Transverse colon (tissue), 4 donors: Measurements from ENCODE around the gene FAM25G. TPM values are rescaled to one million over a fixed set of nuclear protein-coding genes. Genes with fewer than 3 reads are reported as not detected.
"Not testable (repeated sequence)": the region's sequence is repeated elsewhere in the genome, so short reads cannot be mapped to it uniquely, and the experiment has no call there.

Experiments used
- DNase-seq: peaks from one replicate; pipeline ENCODE4 v3.0.0-alpha.2; 2019
- H3K27ac ChIP-seq, 4 donors: fragments of 200-600 bp; sonication (generic); 2 replicates each; pipeline ENCODE4 v1.5.1; 2016 to 2018; ENCODE audit warnings: inconsistent platforms in 4 of 4
- H3K27me3 ChIP-seq: fragments of 200-600 bp; sonication (generic); 2 replicates; pipeline ENCODE4 v1.5.1; 2017; ENCODE audit warnings: inconsistent platforms
- H3K36me3 ChIP-seq, 4 donors: fragments of 200-600 bp; sonication (generic); 2 replicates each; pipeline ENCODE4 v1.5.1; 2017 to 2019; ENCODE audit warnings: inconsistent platforms in 4 of 4
- H3K4me1 ChIP-seq, 4 donors: fragments of 200-600 bp; sonication (generic); 2 replicates each; pipeline ENCODE4 v1.5.1; 2017 to 2020; ENCODE audit warnings: inconsistent platforms in 4 of 4
- H3K4me3 ChIP-seq, 4 donors: fragments of 200-600 bp; sonication (generic); 1 replicate in 1 of 4; 2 replicates in 3 of 4; pipeline versions ENCODE4 v1.5.1 to v1.6.1; 2017 to 2019; ENCODE audit warnings: inconsistent platforms in 4 of 4
- H3K9me3 ChIP-seq, 2 donors: fragments of 200-600 bp; sonication (generic); 2 replicates each; pipeline ENCODE4 v1.5.1; 2017 to 2019; ENCODE audit warnings: inconsistent platforms in 2 of 2
- WGBS, 2 donors: methylation state at CpG; one replicate each; pipeline ENCODE4 v1.1.5; 2018; ENCODE audit warnings: low coverage in 1 of 2; 5-methylcytosine and 5-hydroxymethylcytosine counted together
- in situ Hi-C, 4 donors: fragments of 200-750 bp; cut with MboI; loops; one replicate each; pipeline versions ENCODE4 v1.15.0 to v1.15.1; 2017; ENCODE audit warnings: low sequenced_read_pairs in 3 of 4, low pct_ligation_motif_present in 1 of 4, low pct_unique_long_range_greater_than_20kb in 1 of 4
- intact Hi-C: fragments of 100-400 bp; cut with DNase I; formaldehyde crosslinking; loops from one replicate; pipeline ENCODE4 v1.15.1; 2023; ENCODE audit warnings: low total_unique reads
- total RNA-seq, 4 donors: library from RNA; depleted of rRNA; stranded (reverse); fragments of >200 nt; gene quantifications; one replicate each; pipeline ENCODE4 v1.1.0, GENCODE V29; 2016

Gene FAM25G
- total RNA-seq = not detected

DNA sequence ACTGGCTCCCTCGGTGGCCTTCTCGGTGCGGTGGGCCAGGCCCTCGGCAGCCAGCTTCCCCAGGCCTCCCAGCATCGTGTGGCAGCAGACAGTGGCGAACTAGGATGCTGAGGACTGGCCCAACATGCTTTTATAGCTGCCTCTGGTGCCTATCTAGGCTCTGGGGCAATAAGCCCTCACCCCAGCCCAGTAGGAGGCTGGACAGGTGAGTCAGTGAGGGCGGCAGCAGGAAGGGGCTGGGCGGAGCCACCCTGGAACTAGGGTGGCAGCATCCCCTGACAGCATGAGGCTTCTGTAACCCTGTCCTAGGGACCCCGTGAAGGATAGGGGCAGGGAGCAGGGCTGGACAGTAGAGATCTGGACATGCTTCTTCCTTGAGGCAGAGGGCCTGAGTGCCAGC is at the start of gene FAM25G:
TSS of gene FAM25G (minus strand) at position 101 of the 400 bp plus-strand sequence. CDS start at position 75, 26 bp downstream.
- H3K4me1 ChIP-seq, H3K36me3 ChIP-seq, intact Hi-C loops, H3K9me3 ChIP-seq, H3K4me3 ChIP-seq, H3K27ac ChIP-seq, H3K27me3 ChIP-seq, DNase-seq, in situ Hi-C loops: not testable (repeated sequence)
- no CpG with 5 or more reads among the region's 9 CpGs for WGBS, 2 donors

GRCh38 chr10:47536430-47536829 is 44.9 kb upstream of the FAM25G start:
- DNase-seq, intact Hi-C loops, H3K36me3 ChIP-seq, H3K27ac ChIP-seq, H3K27me3 ChIP-seq, H3K4me1 ChIP-seq, in situ Hi-C loops, H3K9me3 ChIP-seq, H3K4me3 ChIP-seq: not testable (repeated sequence)
- WGBS, 2 donors = 74% methylated on average over 2 of the region's 3 CpGs; no CpG with 5 or more reads in 1 of the 2 donors

GRCh38 chr10:47523475-47523874 is 32.0 kb upstream of the FAM25G start, which contains the start of gene AGAP9:
Gene AGAP9, minus strand, starts transcription at chr10:47523638. Its CDS starts 112 bp downstream, at chr10:47523526.
- H3K27ac ChIP-seq, H3K4me3 ChIP-seq, intact Hi-C loops, in situ Hi-C loops, DNase-seq, H3K9me3 ChIP-seq, H3K36me3 ChIP-seq, H3K4me1 ChIP-seq, H3K27me3 ChIP-seq: not testable (repeated sequence)
- WGBS, 2 donors = no CpG with 5 or more reads among the region's 20 CpGs

DNA sequence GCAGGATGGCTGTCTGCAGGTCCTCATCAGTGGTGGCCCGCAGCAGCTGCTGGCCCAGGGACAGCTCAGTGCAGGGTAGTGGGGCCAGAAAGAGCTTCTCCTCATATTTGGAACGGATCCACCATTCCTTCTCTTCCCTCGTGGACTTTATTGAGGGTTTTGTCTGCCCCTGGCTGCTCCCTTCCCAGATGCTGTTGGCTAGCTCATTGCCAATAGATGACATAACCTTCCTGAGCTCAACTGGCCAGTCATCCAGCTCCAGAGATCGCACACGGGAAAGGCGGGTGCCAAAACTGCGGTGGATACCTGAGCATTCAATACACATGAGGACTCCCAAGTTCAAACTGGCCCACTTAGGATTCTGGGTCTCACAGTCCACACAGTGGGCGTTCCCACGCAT is 10.8 kb upstream of the FAM25G start:
- H3K27me3 ChIP-seq, H3K4me3 ChIP-seq, intact Hi-C loops, H3K4me1 ChIP-seq, H3K27ac ChIP-seq, DNase-seq, H3K36me3 ChIP-seq, H3K9me3 ChIP-seq, in situ Hi-C loops: not testable (repeated sequence)
- 83% methylated on average over 7 of the region's 9 CpGs; no CpG with 5 or more reads in 1 of the 2 donors for WGBS, 2 donors

- WGBS, 2 donors = 0% methylated on average over 1 of the region's 6 CpGs; no CpG with 5 or more reads in 1 of the 2 donors
- in situ Hi-C loops, H3K4me3 ChIP-seq, H3K27me3 ChIP-seq, intact Hi-C loops, H3K36me3 ChIP-seq, H3K27ac ChIP-seq, H3K4me1 ChIP-seq, H3K9me3 ChIP-seq, DNase-seq: not testable (repeated sequence)
These were observed 2.7 kb upstream of the FAM25G start for GRCh38 chr10:47494226-47494625.

DNA sequence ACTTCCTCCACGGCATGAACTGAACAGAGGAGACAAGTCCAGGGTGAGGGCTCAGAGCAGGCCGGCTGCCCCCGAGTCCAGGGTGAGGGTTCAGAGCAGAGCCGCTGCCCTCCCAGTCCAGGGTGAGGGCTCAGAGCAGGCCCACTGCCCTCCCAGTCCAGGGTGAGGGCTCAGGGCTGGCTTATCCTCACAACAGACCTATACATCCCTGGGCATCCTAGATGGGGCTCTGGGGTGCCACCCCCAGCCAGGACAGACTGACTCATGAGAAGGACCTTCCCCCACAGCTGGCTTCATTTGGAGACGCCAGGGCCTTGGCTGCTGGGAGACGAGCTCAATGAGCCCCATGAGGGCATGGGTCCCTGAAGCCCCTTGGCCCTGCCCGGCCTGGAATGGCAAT is 1.9 kb downstream of the FAM25G start:
- in situ Hi-C loops, H3K36me3 ChIP-seq, H3K27ac ChIP-seq, H3K4me1 ChIP-seq, H3K9me3 ChIP-seq, intact Hi-C loops, H3K4me3 ChIP-seq, DNase-seq, H3K27me3 ChIP-seq: not testable (repeated sequence)
- WGBS, 2 donors = 80% methylated on average over 1 of the region's 7 CpGs; no CpG with 5 or more reads in 1 of the 2 donors

GRCh38 chr10:47485943-47486342 is 5.6 kb downstream of the FAM25G start:
- H3K27ac ChIP-seq, intact Hi-C loops, DNase-seq, H3K4me1 ChIP-seq, H3K27me3 ChIP-seq, H3K9me3 ChIP-seq, H3K36me3 ChIP-seq, H3K4me3 ChIP-seq, in situ Hi-C loops: not testable (repeated sequence)
- 86% methylated on average over 2 of the region's 4 CpGs; no CpG with 5 or more reads in 1 of the 2 donors for WGBS, 2 donors

GRCh38 chr10:47484786-47485185 is 6.7 kb downstream of the FAM25G start:
- intact Hi-C loops, H3K4me3 ChIP-seq, H3K9me3 ChIP-seq, DNase-seq, H3K27me3 ChIP-seq, H3K36me3 ChIP-seq, H3K4me1 ChIP-seq, H3K27ac ChIP-seq, in situ Hi-C loops: not testable (repeated sequence)
- WGBS, 2 donors = 94 to 100% methylated on average over 1 to 9 of the region's 11 CpGs

- intact Hi-C loops, H3K4me1 ChIP-seq, H3K27me3 ChIP-seq, H3K36me3 ChIP-seq, H3K27ac ChIP-seq, H3K4me3 ChIP-seq, H3K9me3 ChIP-seq, in situ Hi-C loops, DNase-seq: not testable (repeated sequence)
- 93% methylated on average over 2 of the region's 11 CpGs; no CpG with 5 or more reads in 1 of the 2 donors for WGBS, 2 donors
These were observed 7.6 kb downstream of the FAM25G start, which contains the start of gene ANXA8 for GRCh38 chr10:47483923-47484322. Gene ANXA8, minus strand, starts transcription at chr10:47484115. Its CDS starts 182 bp downstream, at chr10:47483933.

GRCh38 chr10:47482367-47482766 is 9.1 kb downstream of the FAM25G start:
- H3K4me1 ChIP-seq, H3K36me3 ChIP-seq, in situ Hi-C loops, DNase-seq, H3K9me3 ChIP-seq, H3K27me3 ChIP-seq, H3K27ac ChIP-seq, intact Hi-C loops, H3K4me3 ChIP-seq: not testable (repeated sequence)
- WGBS, 2 donors = no CpG with 5 or more reads among the region's 1 CpG

DNA sequence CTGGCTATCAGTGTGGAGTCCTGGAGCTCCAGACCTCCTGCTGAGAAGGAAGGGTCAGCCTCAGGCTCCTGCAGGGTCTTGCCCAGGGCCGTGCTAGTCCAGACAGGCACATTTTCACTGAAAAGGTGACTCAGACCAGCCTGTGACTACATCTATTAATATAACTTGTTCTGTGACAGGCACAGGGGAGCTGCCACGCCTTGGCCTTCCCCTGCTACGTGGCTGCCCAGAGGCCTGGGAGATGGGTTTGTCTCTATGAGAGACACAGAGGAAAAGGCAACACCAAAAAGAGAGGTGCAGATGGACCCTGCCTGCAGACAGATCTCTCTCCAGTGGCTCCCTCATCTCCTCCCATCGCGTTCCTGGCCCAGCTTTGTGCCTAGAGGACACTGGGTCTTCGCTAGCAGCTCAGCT is 9.7 kb downstream of the FAM25G start:
- H3K27ac ChIP-seq, H3K36me3 ChIP-seq, H3K4me1 ChIP-seq, H3K27me3 ChIP-seq, H3K4me3 ChIP-seq, intact Hi-C loops, in situ Hi-C loops, DNase-seq, H3K9me3 ChIP-seq: not testable (repeated sequence)
- 73% methylated on average over 5 of the region's 6 CpGs; no CpG with 5 or more reads in 1 of the 2 donors for WGBS, 2 donors
